Right ventricle myocardium superior (tissue), 1 donor: ENCODE data around the gene TAMALIN. TPM values are rescaled to one million over a fixed set of nuclear protein-coding genes. Genes with fewer than 3 reads are reported as not detected.

Experiments used
- ATAC-seq: fragments of 200-7000 bp; cut with Tn5 transposase; one replicate; pipeline ENCODE4 v1.9.1; 2020; ENCODE audit warnings: mild to moderate bottlenecking; ENCODE audit not compliant: poor library complexity
- DNase-seq: peaks from one replicate; pipeline ENCODE4 v3.0.0-alpha.2; 2020
- intact Hi-C: fragments of 100-400 bp; cut with DNase I; formaldehyde crosslinking; loops from one replicate; pipeline ENCODE4 v1.11.2; 2022
- total RNA-seq: library from RNA; stranded (reverse); fragmentation: NEBNext Ultra II Directional; extraction: Animal tissue kit (Norgen Biotek cat#: 25700); gene quantifications from one replicate; pipeline ENCODE4 v1.2.1, GENCODE V29; 2021
- donor health status: DM: no; HTN: yes; CAD: no; lungs with severe emphysema.

Gene TAMALIN
- total RNA-seq, 1 donor from 2014 or later: 19.8 TPM

DNA sequence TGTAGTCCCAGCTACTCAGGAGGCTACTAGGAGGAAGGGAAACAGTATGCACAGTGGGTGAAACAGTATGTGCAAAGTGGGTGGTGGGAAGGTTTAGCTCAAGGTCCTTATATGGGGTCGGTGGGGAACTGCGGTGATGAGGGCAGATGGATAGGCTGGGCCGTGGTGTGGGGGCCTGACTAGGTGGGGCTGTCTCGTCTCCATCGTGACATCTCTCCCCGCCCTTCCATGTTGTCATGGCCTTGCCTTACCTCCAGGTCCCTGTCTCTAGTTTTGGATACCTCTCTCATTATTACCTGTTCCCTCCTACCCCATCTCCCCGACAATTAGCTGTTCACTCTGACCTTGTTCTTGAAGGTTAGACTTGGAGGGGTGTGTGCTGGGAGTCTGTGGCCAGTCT, 40.1 kb downstream of the TAMALIN start:
- no peak for ATAC-seq
- intact Hi-C loops: no loop called here
- no peak for DNase-seq

DNA sequence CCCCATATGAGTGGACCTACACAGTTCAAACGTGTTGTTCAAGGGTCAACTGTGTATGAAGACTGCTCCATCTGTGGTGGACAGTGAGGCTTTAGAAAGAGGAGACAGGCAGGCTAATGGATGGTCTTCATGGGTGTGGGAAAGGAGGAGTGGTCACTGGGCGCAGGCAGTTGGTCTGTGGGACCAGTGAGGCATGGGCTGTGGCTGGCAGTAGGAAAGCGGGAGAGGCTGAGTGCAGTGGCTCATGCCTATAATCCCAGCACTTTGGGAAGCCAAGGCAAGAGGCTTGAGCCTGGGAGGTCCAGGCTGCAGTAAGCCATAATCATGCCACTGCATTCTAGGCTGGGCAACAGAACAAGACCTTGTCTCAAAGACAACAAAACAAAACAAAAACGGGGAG, 42.5 kb downstream of the TAMALIN start:
- intact Hi-C loops: no loop called here
- no peak for ATAC-seq
- no peak for DNase-seq

DNA sequence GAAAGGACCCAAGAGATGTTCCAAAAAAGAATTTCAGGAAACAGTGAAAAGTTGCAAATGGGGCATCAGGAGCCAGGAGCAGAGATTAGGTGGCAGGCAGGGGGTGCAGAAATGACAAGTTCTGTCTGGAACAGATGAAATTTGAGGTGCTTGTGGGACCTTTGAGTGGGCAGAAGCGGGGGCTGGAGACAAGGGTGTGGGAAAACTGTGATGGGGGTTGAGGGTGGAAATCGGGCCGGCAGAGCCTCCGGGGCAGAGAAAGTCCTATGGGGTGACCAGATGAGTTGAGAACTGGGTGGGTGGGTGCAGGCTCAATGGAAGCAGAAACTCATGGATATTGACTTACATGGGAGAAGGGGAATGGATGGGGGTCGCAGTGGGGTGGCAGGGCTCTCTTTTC, 42.9 kb downstream of the TAMALIN start:
- no peak for ATAC-seq
- intact Hi-C loops: no loop called here
- DNase-seq: no peak

DNA sequence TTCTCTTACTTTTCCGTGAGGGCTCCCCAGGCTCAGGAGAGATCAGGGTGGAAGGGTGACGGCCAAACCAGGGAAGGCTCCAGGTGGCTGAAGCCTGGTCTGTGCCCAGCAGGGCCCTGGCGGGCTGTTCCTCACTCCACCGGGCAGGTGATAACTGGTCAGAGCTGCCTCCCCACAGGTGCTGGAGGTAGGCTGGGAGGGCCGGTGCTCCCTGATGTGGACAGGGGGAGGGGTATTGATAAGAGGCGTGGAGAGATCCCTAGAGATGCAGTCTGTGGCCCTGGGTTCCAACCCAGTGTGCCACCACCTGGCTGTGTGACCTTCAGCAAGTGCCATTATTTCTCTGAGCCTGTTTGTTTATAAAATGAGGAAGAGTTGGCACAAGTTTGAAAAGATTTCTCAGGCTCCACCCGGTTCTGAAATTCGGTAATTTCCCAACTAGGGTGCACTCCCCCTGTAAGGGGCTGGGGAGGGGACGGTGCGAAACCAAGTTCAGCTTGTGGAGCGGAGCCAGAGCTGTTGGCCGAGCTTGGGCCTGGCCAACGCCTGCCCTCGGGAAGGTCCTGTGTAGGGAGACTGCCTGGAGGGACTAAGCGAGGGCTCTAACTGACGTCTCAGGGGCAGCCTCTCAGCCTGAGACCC, 43.5 kb downstream of the TAMALIN start:
- DNase-seq (peak; percentile 68), ATAC-seq (no peak)
- intact Hi-C loops: no loop called here

DNA sequence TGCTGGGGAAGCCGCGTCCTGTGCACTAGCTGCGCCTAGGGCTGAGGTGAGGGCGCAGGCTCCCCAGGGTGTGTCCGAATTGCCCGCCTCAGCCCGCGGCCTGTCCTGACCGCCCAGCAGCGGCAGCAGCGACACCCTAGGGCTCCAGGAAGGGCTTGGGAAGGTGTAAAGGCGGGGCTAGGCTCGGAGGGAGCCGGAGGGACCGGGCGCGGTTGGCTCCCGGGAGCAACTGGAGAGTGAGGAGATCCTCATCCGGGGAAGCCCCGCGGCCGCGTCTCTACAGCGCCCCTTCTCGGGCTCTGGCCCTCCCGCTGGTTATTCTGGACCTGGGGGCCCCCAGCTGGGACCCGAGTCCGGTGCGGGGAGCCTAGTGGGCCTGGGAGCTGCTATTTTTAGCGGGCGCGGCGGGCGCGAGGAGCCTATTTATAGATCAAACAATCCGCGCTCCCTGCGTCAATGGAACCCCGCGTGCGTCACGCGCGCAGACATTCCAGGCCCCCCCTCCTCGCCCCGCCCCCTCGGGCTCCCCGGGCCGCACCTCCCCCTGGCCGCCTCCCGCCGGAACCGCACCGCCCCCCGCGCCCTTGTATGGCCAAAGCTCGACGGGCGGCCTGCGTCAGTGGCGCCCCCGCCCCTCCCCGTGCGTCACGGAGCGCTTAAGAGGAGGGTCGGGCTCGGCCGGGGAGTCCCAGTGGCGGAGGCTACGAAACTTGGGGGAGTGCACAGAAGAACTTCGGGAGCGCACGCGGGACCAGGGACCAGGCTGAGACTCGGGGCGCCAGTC, 44.2 kb downstream of the TAMALIN start, which contains the start of gene NR4A1:
Gene NR4A1 (plus strand): TSS at position 685 of the 784 bp plus-strand sequence. CDS start 2,887 bp downstream, outside the sequence.
- intact Hi-C loops: no loop called here
- peak; percentile 92 for ATAC-seq
- peak; percentile 99 for DNase-seq

DNA sequence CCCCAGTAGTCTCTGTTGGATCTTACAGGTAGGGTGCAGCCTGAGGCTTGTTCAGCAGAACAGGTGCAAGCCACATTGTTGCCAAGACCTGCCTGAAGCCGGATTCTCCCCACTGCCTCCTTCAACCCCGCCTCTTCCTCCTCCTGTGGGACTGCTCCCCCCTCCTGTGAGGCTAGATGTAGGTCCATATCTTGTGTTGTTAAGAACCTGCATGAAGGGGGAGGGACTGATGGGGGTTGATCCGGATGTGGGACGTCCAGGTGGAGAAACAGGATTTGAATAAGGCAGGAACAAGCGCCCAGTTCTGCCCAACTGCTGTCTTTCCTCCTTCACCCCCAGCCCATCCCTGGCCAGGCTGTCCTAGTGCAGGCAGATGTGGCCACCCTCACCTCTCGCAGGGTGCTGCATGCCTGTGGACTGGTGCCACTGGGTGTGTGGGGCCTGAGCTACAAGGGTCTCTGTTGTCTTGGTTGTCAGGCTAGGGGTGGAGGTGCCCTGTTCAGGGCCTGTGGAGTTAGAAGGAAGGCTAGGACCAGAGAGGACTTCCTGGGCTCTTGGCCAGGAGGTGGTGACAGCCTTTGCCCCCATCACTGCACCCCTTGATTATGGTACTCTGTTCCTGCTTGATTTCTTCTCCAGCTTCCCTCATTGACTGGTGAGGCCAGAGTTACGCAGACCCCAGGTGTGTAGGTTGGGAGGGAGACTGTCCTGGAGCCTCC, 45.9 kb downstream of the TAMALIN start:
- intact Hi-C loops: no loop called here
- ATAC-seq (no peak), DNase-seq (no peak)

DNA sequence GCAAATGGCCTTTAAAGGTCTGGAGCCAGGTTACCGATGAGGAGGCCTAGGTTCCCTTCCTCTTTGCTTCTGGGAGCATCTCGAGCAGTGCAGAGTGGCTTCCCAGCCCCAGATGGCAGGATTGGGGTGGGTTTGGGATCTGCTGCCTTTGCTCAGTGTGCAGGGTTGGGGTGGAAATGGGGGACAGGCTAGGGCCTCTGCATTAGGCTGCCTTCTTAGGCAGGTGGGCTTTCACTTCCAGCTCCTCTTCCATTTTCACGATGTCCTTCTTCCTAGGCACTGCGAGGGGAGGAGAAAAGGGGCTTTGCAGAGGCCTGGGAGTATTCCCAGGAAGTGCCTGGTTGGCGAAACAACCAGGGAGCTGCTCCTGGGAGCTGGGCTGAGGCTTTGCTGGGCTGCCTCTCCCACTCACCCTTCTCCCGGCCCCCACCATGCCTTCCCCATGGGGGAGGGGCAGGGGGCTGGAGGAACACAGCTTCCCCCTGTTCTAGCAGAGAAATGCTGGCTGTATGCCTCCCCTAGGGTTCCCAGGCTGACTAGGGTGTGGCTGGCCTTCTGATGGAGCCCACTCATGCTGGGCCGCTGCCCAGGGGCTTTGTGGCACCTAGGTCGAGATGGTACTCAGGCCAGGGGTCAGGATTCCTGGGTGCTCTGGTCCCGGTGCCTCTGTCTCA, 46.9 kb downstream of the TAMALIN start:
- DNase-seq (no peak), ATAC-seq (no peak)
- intact Hi-C loops: no loop called here

DNA sequence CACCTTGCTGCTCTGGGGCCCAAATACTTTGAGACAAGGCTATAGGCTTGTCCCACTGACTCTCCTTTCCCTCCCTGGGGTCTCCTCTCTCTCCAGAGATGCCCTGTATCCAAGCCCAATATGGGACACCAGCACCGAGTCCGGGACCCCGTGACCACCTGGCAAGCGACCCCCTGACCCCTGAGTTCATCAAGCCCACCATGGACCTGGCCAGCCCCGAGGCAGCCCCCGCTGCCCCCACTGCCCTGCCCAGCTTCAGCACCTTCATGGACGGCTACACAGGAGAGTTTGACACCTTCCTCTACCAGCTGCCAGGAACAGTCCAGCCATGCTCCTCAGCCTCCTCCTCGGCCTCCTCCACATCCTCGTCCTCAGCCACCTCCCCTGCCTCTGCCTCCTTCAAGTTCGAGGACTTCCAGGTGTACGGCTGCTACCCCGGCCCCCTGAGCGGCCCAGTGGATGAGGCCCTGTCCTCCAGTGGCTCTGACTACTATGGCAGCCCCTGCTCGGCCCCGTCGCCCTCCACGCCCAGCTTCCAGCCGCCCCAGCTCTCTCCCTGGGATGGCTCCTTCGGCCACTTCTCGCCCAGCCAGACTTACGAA, 47.6 kb downstream of the TAMALIN start:
- intact Hi-C loops: no loop called here
- ATAC-seq: no peak
- no peak for DNase-seq

DNA sequence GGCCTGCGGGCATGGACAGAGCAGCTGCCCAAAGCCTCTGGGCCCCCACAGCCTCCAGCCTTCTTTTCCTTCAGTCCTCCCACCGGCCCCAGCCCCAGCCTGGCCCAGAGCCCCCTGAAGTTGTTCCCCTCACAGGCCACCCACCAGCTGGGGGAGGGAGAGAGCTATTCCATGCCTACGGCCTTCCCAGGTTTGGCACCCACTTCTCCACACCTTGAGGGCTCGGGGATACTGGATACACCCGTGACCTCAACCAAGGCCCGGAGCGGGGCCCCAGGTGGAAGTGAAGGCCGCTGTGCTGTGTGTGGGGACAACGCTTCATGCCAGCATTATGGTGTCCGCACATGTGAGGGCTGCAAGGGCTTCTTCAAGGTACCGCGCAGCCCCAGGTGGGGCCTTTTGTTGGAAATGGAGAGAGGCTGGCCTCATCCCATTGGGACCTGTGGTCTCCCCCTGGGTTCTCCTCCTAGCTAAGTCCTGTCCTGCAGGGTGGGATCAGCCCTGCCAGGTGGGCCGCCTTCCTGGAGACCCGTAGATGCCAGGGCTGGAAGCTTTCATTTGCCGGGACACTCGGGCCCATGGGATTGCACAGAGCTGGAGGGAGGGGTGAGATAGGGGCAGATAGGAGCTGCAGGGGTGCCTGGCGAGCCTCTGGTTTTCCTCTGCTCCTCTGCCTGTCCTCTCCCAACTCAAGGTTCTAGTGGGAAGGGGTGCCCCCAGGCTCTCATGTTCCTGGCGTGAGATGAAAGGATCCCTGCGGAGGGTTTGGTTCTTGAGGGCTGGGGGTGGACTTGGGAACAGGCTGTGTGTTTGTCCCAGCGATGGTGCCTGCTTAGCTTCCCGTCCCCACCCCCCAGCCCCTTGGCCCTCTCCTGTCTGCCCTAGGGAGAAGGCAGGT, 48.3 kb downstream of the TAMALIN start:
- ATAC-seq: no peak
- intact Hi-C loops: no loop called here
- DNase-seq: no peak

DNA sequence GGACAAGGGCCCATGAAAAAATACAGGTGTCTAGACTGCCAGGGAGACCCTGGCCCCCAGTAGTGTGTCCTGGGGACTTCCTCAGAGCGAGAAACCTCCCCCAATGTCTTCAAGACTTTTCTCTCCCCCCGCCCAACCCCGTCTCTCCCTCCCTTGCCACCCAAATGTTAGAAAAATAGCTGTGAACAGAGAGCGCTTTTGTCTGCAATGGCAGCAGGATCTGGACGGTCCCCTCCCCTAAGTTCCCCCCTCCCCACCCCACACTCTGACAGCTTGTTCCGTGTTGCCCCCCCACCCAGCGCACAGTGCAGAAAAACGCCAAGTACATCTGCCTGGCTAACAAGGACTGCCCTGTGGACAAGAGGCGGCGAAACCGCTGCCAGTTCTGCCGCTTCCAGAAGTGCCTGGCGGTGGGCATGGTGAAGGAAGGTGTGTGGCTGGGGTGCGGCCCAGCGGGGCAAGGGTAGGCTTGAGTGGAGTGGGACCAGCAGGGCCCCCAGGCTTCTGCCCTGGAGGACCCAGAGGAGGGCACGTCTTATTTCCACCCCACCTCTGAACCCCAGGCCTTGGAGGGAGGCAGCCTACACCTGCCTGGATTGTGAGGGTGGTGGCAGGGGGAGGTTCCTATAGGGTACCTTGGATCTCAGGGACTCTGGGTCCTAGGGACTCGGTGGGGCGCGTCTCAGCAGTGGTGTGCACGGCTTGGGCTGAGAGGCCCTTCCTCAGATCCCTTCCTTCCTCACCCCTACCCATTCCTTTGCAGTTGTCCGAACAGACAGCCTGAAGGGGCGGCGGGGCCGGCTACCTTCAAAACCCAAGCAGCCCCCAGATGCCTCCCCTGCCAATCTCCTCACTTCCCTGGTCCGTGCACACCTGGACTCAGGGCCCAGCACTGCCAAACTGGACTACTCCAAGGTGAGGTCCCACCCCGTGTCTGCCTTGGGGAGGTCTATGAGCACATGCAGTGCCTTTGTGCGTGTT, 49.3 kb downstream of the TAMALIN start:
- DNase-seq (no peak), ATAC-seq (no peak)

DNA sequence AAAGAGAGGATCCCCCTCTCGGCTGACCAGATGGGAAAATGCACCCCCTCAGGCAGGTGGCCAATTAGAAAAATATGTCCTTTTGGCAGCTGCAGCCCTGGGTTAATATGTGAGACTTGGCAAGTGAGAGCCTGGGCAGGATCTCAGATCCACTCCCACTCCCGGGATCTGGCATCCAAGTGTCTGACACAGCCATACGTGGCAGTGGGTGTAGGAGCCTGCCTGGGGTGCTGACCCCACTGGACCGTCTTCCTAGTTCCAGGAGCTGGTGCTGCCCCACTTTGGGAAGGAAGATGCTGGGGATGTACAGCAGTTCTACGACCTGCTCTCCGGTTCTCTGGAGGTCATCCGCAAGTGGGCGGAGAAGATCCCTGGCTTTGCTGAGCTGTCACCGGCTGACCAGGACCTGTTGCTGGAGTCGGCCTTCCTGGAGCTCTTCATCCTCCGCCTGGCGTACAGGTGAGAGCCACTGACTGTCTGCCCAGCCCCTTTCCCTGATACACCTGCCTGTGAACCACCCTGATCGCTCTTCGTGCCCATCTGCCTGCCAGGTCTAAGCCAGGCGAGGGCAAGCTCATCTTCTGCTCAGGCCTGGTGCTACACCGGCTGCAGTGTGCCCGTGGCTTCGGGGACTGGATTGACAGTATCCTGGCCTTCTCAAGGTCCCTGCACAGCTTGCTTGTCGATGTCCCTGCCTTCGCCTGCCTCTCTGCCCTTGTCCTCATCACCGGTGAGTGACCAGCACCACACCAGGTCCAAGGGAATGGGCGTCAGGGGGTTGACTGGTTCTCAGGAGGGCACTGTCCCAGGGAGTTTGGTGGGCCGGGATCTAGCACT, 50.3 kb downstream of the TAMALIN start:
- DNase-seq: no peak
- ATAC-seq: no peak
- intact Hi-C loops: no loop called here

More for the DNA sequence above, 49.3 kb downstream of the TAMALIN start:
- intact Hi-C loops: no loop called here

DNA sequence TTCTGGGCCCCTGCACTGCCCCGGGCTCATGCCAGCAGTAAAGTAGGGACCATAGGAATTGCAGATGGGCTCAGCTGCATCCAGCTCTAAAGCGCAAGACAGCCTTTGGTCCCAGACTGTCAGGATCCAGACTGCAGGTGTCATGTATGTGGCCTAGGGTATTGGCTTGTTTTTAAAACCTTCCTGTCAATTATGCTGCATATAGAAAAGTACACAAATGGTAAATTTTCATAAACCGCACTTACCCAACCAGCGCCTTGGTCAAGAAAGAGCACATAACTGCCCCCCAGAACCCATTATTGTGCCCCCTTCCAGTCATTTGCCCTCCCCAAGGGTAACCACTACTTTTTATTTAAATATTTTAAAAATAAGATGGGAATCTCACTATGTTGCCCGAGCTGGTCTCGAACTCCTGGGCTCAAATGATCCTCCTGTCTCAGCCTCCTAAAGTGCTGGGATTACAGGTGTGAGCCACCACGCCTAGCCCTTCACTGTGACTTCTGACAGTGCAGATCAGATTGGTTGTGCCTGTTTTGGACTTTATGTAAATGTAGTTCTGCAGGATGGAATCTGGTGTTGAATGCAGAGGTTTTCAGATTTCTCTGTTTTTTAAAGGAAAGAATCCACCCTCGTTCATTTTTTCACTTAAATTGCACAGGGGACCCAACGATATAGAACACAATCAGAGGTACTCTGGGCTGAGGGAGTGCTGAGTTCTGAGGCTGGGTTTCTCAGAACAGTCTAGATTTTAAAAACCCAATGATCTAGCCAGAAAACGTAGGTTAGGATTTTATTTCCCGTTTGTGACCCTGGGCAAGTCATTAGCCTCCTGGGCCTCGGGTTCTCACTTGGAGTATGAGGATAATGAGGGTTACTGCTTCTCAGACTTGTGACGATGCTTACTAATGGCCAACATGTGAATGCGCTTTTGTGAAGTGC, 51.2 kb downstream of the TAMALIN start:
- intact Hi-C loops: no loop called here
- DNase-seq (no peak), ATAC-seq (no peak)

DNA sequence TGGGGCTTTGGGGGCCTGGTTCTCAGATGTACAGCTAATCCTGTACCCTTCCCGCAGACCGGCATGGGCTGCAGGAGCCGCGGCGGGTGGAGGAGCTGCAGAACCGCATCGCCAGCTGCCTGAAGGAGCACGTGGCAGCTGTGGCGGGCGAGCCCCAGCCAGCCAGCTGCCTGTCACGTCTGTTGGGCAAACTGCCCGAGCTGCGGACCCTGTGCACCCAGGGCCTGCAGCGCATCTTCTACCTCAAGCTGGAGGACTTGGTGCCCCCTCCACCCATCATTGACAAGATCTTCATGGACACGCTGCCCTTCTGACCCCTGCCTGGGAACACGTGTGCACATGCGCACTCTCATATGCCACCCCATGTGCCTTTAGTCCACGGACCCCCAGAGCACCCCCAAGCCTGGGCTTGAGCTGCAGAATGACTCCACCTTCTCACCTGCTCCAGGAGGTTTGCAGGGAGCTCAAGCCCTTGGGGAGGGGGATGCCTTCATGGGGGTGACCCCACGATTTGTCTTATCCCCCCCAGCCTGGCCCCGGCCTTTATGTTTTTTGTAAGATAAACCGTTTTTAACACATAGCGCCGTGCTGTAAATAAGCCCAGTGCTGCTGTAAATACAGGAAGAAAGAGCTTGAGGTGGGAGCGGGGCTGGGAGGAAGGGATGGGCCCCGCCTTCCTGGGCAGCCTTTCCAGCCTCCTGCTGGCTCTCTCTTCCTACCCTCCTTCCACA, 52.0 kb downstream of the TAMALIN start:
- intact Hi-C loops: no loop called here
- DNase-seq: no peak
- ATAC-seq: no peak
